HG03196 (cell line): Measurements from ENCODE around the gene SCRN1.
"Not testable (repeated sequence)": the region's sequence is repeated elsewhere in the genome, so short reads cannot be mapped to it uniquely, and the experiment has no call there.

Experiments used
- ATAC-seq: cut with Tn5 transposase; IDR thresholded peaks from one replicate; pipeline ENCODE4 v1.9.1; 2021; ENCODE audit not compliant: unreplicated experiment

SCRN1 gene

GRCh38 chr7:29970158-29970557 is 19.4 kb downstream of the SCRN1 start:
- ATAC-seq: no peak

GRCh38 chr7:29969738-29970137 is 19.9 kb downstream of the SCRN1 start:
- no peak for ATAC-seq

GRCh38 chr7:29968683-29969395 is 20.8 kb downstream of the SCRN1 start:
- ATAC-seq: no peak

GRCh38 chr7:29965030-29965429 is 24.6 kb downstream of the SCRN1 start:
- ATAC-seq: no peak

DNA sequence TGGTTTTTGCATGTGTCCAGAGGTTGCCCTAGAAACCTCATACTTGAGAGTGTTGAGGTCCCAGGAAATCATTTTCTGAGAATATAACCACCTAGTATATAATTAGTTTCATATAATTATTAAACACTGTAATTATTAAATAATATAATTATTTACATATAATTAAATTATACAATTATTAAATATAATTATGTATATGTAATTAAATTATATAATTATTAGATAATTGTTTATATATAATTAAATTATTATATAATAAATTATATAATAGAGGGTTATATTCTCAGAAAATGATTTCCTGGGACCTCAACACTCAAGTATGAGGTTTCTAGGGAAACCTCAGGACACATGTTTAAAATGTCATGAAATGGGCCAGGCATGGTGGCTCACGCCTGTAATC is 27.6 kb downstream of the SCRN1 start:
- no peak for ATAC-seq

DNA sequence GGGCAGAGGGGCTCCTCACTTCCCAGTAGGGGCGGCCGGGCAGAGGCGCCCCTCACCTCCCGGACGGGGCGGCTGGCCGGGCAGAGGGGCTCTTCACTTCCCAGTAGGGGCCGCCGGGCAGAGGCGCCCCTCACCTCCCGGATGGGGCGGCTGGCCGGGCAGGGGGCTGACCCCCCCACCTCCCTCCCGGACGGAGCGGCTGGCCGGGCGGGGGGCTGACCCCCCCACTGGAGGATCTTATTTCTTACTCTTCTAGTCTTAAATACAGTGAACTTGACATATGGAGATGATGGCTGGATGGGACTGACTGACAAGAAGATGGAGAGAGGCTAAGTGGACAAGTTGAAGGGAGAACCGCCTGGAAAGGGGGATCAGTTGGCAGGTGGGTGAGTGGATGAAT is 28.0 kb downstream of the SCRN1 start:
- ATAC-seq: not testable (repeated sequence)

GRCh38 chr7:29958667-29959358 is 30.8 kb downstream of the SCRN1 start:
- no peak for ATAC-seq

- no peak for ATAC-seq
Measured at GRCh38 chr7:29957521-29958310, 31.9 kb downstream of the SCRN1 start.

- ATAC-seq: no peak
Measured at GRCh38 chr7:29956487-29956836, 33.1 kb downstream of the SCRN1 start.

- ATAC-seq: peak; percentile 79
Measured at GRCh38 chr7:29955799-29956486, 33.7 kb downstream of the SCRN1 start.

DNA sequence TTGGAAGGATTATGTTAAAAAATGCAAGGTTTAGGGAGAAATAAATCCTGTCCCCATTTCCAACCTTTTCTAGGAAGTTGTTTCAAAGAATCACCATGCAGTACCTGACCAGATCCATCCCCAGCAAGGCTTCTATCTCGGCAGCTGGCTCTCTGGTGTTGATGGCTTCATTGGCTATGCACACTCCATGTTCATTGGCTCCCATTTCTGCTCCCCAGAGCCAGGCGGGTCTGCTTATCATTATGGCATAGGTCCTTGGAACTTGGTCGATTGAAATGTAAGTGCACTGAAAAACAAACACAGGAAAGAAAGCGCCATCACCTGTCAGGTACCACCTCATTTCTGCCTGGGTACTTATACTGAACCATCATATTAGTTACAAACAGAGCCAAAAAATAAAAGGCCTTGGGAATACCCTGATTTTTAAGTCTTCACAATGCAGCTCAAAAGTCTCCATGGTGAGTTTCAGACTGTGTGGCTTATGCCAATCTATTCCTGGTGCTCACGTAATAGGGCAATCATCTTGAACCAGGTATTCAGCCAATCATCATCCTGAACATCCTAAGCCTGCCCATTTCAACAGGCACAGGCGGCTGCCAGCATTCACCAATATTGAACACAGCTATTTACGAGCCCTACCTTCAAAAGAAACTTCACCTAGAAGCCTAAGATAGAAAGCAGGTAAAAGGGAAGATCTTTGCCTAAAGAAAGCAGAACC is 34.4 kb downstream of the SCRN1 start:
- no peak for ATAC-seq

GRCh38 chr7:29953726-29954347 is 35.8 kb downstream of the SCRN1 start:
- ATAC-seq: no peak

GRCh38 chr7:29951206-29951605 is 38.4 kb downstream of the SCRN1 start:
- no peak for ATAC-seq

GRCh38 chr7:29950480-29950879 is 39.1 kb downstream of the SCRN1 start:
- no peak for ATAC-seq

GRCh38 chr7:29948587-29948986 is 41.0 kb downstream of the SCRN1 start:
- no peak for ATAC-seq

GRCh38 chr7:29946428-29947186 is 43.0 kb downstream of the SCRN1 start:
- ATAC-seq: no peak

DNA sequence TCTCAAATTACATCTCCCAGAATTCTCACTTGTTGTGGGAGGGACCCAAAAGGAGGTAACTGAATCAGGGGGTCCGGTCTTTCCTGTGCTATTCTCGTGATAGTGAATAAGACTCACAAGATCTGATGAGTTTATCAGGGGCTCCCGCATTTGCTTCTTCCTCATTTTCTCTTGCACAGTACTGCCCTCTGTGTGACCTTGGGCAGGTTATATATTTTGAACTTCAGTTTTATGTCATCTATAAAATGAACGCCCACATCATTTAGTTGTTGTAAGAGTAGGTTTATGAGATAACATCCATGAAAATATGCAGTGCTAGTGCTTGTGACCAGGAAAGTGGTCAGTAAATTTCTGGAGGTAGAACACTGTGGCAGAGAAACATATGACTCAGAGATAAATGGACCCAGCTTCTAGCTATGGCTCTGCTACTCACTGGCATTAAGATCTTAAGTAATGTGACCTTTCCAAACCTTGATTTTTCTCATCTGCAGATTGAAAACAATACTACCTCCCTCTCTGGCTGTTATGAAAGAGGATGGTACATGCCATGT is 44.3 kb downstream of the SCRN1 start:
- no peak for ATAC-seq

DNA sequence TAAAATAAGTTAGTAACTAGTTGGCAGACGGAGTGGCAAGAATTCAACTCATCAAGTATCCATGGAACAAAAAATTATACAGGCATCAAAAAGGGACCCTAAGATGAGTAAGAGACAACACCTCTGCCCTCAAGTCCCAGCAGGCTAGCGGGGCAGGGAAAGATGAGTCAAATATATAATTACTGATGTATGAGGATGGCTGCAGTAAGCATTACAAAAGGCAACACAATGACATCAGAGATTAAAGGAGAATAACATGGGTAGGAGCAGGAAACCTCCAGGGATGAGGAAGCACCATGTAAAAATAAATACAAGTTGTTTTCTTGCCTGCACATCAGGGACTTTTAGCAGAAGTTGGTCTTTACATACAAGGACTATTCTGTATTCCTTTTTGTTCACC is 49.4 kb downstream of the SCRN1 start:
- no peak for ATAC-seq

DNA sequence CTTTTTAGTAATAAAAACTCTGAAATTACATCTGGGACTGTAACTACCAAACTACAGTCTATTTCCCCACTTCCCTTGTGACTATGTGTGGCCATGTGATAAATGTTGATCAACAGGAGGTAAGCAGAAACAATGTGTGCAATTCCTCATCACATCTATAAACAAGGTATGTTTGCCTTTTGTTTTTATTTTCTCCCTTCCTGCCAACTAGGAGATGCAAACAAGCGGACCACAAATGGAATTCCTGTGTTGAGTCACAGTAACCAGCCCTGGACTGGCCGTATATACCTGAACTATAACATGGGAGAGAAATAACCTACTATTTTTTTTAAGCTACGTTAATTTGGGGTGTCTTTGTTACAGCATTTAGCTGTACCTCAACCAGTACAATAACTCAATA is 52.5 kb downstream of the SCRN1 start:
- no peak for ATAC-seq
